ENCODE results near the gene SEZ6L2. TPM values are rescaled to one million over a fixed set of nuclear protein-coding genes. Genes with fewer than 3 reads are reported as not detected.

Gene SEZ6L2
- total RNA-seq, 1 experiment from 2014 or later, result 44.7 TPM

DNA sequence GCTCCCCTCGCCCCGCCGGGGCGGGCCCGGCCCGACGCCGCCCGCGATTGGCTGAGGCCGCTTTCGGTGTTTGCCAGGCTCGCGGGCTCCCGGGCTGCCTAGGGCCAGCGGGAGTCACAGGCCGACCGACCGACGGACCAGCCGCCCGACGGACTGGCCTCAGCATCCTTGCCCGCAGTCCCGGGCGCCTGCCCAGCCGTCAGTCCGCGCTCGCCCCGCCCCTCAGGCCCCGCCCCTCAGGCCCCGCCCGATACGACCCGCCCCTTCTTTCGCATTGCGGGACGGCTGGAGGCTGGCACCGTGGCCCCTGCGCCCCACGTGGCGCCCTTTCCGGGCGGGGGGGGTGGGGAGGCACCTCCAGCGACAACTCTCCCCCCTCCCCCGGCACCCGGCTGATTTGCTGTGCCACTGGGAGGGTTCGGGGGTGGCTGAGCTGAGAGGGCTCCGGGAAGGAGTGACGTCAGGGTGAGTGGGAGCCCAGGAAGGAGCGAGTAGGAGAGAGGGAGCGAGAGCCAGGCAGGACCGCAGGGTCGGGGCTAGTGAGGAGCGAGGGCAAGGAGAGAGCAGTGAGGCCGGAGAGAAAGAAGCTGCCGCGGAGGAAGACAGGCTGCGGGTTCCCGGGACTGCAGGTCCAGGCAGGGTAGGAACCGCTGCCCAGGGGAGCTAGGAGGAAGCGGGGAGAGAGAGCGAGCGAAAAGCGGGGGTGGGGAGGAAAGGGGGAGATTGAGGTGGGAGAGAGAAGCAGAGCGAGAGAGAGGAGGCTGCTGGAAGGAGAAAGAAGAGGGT lies 945 bp upstream of the SEZ6L2 start, which contains the start of gene ASPHD1:
Gene ASPHD1, plus strand, starts transcription at position 387 of the 786 bp plus-strand sequence. CDS start 484 bp downstream, outside the sequence.
- no peak within 1 kb of the TSS for H4K5ac ChIP-seq (ENCODE audit: insufficient read length, low read depth, low read length)
- no peak within 1 kb of the TSS for H2BK15ac ChIP-seq (ENCODE audit: low read depth, low read length)
- H4K91ac ChIP-seq (ENCODE audit: insufficient read length, low read depth, low read length), result no peak within 1 kb of the TSS
- no CpG with 5 or more reads among the region's 67 CpGs for WGBS (ENCODE audit: extremely low coverage, insufficient read length, low lambda C conversion rate)
- H2BK120ac ChIP-seq (ENCODE audit: low read depth, low read length, poor library complexity, severe bottlenecking), result no peak within 1 kb of the TSS
- Mint-ChIP-seq H3K27me3 (ENCODE audit: low read depth) (no peaks in the 10 kb centered on the region), H3K36me3 (ENCODE audit: insufficient read depth in 1 of 3, low read depth in 3 of 3) (peaks cover 10 to 19% (median 16%) of the 10 kb centered on the region in 3 experiments; a peak in 6 of 7 replicates), H3K4me1 (peaks cover 24 to 29% of the 10 kb centered on the region in 2 experiments), H3K9me3 (no peaks in the 10 kb centered on the region; a peak in 1 of 5 replicates), H3K4me3 (peak within 1 kb of the TSS; percentile 90 to 96), H3K27ac (peak within 1 kb of the TSS; percentile 72 to 89 (median 84); a peak in 5 of 7 replicates)
- peaks cover 3% of the 10 kb centered on the region for H3K79me1 ChIP-seq (ENCODE audit: insufficient read depth, low read depth, low read length, poor library complexity, severe bottlenecking)
- H3K9me3 ChIP-seq (ENCODE audit: control insufficient read depth, low read depth, low read length), result no peaks in the 10 kb centered on the region
- no peak within 1 kb of the TSS for H4K8ac ChIP-seq (replicated peaks; ENCODE audit: insufficient read length, low read depth, low read length)
- peaks cover 2% of the 10 kb centered on the region for H3K4me1 ChIP-seq (ENCODE audit: insufficient read depth, low read length)
- peak within 1 kb of the TSS; percentile 67 for H3K18ac ChIP-seq (ENCODE audit: insufficient read length, low read depth, low read length)
- no peak within 1 kb of the TSS for H2BK20ac ChIP-seq (ENCODE audit: low read depth, low read length, poor library complexity, severe bottlenecking)
- peak; percentile 82 for DNase-seq
- no peak within 1 kb of the TSS for H3K56ac ChIP-seq (ENCODE audit: insufficient read length, low read depth, low read length)
- no peak within 1 kb of the TSS for H2AFZ ChIP-seq (ENCODE audit: low read length)
- no peaks in the 10 kb centered on the region for H3K27me3 ChIP-seq (ENCODE audit: insufficient read depth, low read length)
- H4K20me1 ChIP-seq (ENCODE audit: control insufficient read depth, insufficient read depth, insufficient read length), result no peaks in the 10 kb centered on the region
- H3T11ph ChIP-seq (ENCODE audit: low read length), result no peak within 1 kb of the TSS
- H3K14ac ChIP-seq (ENCODE audit: insufficient read depth, low read length), result 0 out of 2 replicates have a peak within 1 kb of the TSS, but pooled peaks have one; percentile 16
- TF ChIP-seq, protein P1, sequence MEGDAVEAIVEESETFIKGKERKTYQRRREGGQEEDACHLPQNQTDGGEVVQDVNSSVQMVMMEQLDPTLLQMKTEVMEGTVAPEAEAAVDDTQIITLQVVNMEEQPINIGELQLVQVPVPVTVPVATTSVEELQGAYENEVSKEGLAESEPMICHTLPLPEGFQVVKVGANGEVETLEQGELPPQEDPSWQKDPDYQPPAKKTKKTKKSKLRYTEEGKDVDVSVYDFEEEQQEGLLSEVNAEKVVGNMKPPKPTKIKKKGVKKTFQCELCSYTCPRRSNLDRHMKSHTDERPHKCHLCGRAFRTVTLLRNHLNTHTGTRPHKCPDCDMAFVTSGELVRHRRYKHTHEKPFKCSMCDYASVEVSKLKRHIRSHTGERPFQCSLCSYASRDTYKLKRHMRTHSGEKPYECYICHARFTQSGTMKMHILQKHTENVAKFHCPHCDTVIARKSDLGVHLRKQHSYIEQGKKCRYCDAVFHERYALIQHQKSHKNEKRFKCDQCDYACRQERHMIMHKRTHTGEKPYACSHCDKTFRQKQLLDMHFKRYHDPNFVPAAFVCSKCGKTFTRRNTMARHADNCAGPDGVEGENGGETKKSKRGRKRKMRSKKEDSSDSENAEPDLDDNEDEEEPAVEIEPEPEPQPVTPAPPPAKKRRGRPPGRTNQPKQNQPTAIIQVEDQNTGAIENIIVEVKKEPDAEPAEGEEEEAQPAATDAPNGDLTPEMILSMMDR (conservative IDR thresholded peaks at IDR 0.05), result no peak
- H3K23ac ChIP-seq (ENCODE audit: insufficient read length, low read depth, low read length), result no peak within 1 kb of the TSS
- no peak within 1 kb of the TSS for H2AK5ac ChIP-seq (ENCODE audit: insufficient read length, low read length)
- H3K79me2 ChIP-seq (ENCODE audit: insufficient read depth, low read length), result no peaks in the 10 kb centered on the region; the same call in 1 of the 2 replicates
- no peak within 1 kb of the TSS for H2BK5ac ChIP-seq (ENCODE audit: insufficient read length, low read length)
- no peak within 1 kb of the TSS for H3K4ac ChIP-seq (ENCODE audit: low read depth, low read length)
- H3K23me2 ChIP-seq (ENCODE audit: insufficient read length, low read depth, low read length, poor library complexity, severe bottlenecking), result peaks cover 25% of the 10 kb centered on the region
- no peak within 1 kb of the TSS for H2BK12ac ChIP-seq (ENCODE audit: insufficient read length, low read depth, low read length)
- peak within 1 kb of the TSS; percentile 96 for H3K4me2 ChIP-seq (ENCODE audit: insufficient read depth, insufficient read length, low read length)
- no peak within 1 kb of the TSS for H3K27ac ChIP-seq (ENCODE audit: insufficient read length, low read depth, low read length)
- H3K9ac ChIP-seq (ENCODE audit: extremely low read depth, insufficient read length, low read length), result peak within 1 kb of the TSS; percentile 65

All from H9 (cell line).